Activated naive CD8-positive, alpha-beta T cell treated with anti-CD3 and anti-CD28 coated beads, Interleukin-2, amount 10 ng/mL, durations not matched to agents 7 days and 5 days (primary cell): ENCODE measurements around the gene VWA3B. TPM values are rescaled to one million over a fixed set of nuclear protein-coding genes. Genes with fewer than 3 reads are reported as not detected.

Experiments used
- ATAC-seq: fragments of 150-1000 bp; cut with Tn5 transposase; one replicate; pipeline ENCODE4 v1.10.0; 2021; ENCODE audit warnings: low read depth, moderate library complexity
- POLR2A ChIA-PET: fragments of 350-600 bp; sonication (Branson Sonifier 250); formaldehyde crosslinking; loops from one replicate; lab custom pipeline; 2021; ENCODE audit warnings: antibody characterized with exemption; lab: Charles Lee
- DNase-seq: peaks from one replicate; pipeline ENCODE4 v3.0.0; 2021
- H3K27ac Mint-ChIP-seq: one replicate; pipeline ENCODE4 v1.8.0; 2022; ENCODE audit warnings: mild to moderate bottlenecking, mixed read lengths
- H3K27me3 Mint-ChIP-seq: one replicate; pipeline ENCODE4 v1.8.0; 2022; ENCODE audit warnings: mild to moderate bottlenecking, moderate library complexity, mixed read lengths
- H3K36me3 Mint-ChIP-seq: one replicate; pipeline ENCODE4 v1.8.0; 2021; ENCODE audit warnings: mild to moderate bottlenecking, mixed read lengths
- H3K4me1 Mint-ChIP-seq: one replicate; pipeline ENCODE4 v1.8.0; 2021; ENCODE audit warnings: mixed read lengths
- H3K4me3 Mint-ChIP-seq: one replicate; pipeline ENCODE4 v1.8.0; 2022; ENCODE audit warnings: mild to moderate bottlenecking, moderate library complexity, mixed read lengths
- H3K9me3 Mint-ChIP-seq: one replicate; pipeline ENCODE4 v1.8.0; 2021; ENCODE audit warnings: mixed read lengths
- total RNA-seq, 2 experiments: library from RNA; stranded (reverse); gene quantifications; one replicate each; pipeline ENCODE4 v1.2.3, GENCODE V29; 2021

Gene VWA3B
- total RNA-seq, 2 experiments from 2014 or later = not detected

- no peaks in the 10 kb centered on the region for H3K4me1 Mint-ChIP-seq
- no peak for DNase-seq
- ATAC-seq = no peak
- H3K9me3 Mint-ChIP-seq = no peaks in the 10 kb centered on the region
- POLR2A ChIA-PET = no interaction called here
- H3K36me3 Mint-ChIP-seq = no peaks in the 10 kb centered on the region
- H3K27me3 Mint-ChIP-seq = peaks cover 4% of the 10 kb centered on the region
- H3K4me3 Mint-ChIP-seq = no peak overlapping the region
- H3K27ac Mint-ChIP-seq = no peak overlapping the region
These were observed 68.3 kb downstream of the VWA3B start for GRCh38 chr2:98155291-98155690.

- DNase-seq = no peak
- ATAC-seq = no peak
- POLR2A ChIA-PET = no interaction called here
- no peaks in the 10 kb centered on the region for H3K36me3 Mint-ChIP-seq
- no peaks in the 10 kb centered on the region for H3K4me1 Mint-ChIP-seq
- H3K27me3 Mint-ChIP-seq = peaks cover 4% of the 10 kb centered on the region
- no peak overlapping the region for H3K4me3 Mint-ChIP-seq
- H3K9me3 Mint-ChIP-seq = no peaks in the 10 kb centered on the region
- H3K27ac Mint-ChIP-seq = no peak overlapping the region
These were observed 68.7 kb downstream of the VWA3B start for GRCh38 chr2:98155716-98156115.

- DNase-seq = no peak
- no peaks in the 10 kb centered on the region for H3K9me3 Mint-ChIP-seq
These were observed 69.3 kb downstream of the VWA3B start for GRCh38 chr2:98156304-98156703.

GRCh38 chr2:98157557-98157956 is 70.6 kb downstream of the VWA3B start:
- Mint-ChIP-seq H3K27me3 (peaks cover 4% of the 10 kb centered on the region), H3K36me3 (no peaks in the 10 kb centered on the region), H3K9me3 (no peaks in the 10 kb centered on the region), H3K4me3 (no peak overlapping the region), H3K4me1 (no peaks in the 10 kb centered on the region), H3K27ac (no peak overlapping the region)
- POLR2A ChIA-PET = no interaction called here
- DNase-seq (no peak), ATAC-seq (no peak)

More at GRCh38 chr2:98156304-98156703, 69.3 kb downstream of the VWA3B start:
- POLR2A ChIA-PET = no interaction called here
- Mint-ChIP-seq H3K27me3 (peaks cover 4% of the 10 kb centered on the region), H3K27ac (no peak overlapping the region), H3K4me3 (no peak overlapping the region), H3K36me3 (no peaks in the 10 kb centered on the region), H3K4me1 (no peaks in the 10 kb centered on the region)
- no peak for ATAC-seq

GRCh38 chr2:98158305-98158704 is 71.3 kb downstream of the VWA3B start:
- Mint-ChIP-seq H3K36me3 (no peaks in the 10 kb centered on the region), H3K9me3 (no peaks in the 10 kb centered on the region), H3K27ac (no peak overlapping the region), H3K4me3 (no peak overlapping the region), H3K27me3 (peaks cover 4% of the 10 kb centered on the region), H3K4me1 (no peaks in the 10 kb centered on the region)
- POLR2A ChIA-PET = no interaction called here
- ATAC-seq (no peak), DNase-seq (no peak)

GRCh38 chr2:98160554-98160953 is 73.6 kb downstream of the VWA3B start:
- ATAC-seq = no peak
- DNase-seq = no peak
- H3K27me3 Mint-ChIP-seq = peaks cover 5% of the 10 kb centered on the region
- H3K4me1 Mint-ChIP-seq = no peaks in the 10 kb centered on the region
- POLR2A ChIA-PET = no interaction called here
- H3K4me3 Mint-ChIP-seq = no peak overlapping the region
- no peaks in the 10 kb centered on the region for H3K9me3 Mint-ChIP-seq
- no peak overlapping the region for H3K27ac Mint-ChIP-seq
- H3K36me3 Mint-ChIP-seq = no peaks in the 10 kb centered on the region

- Mint-ChIP-seq H3K4me1 (no peaks in the 10 kb centered on the region), H3K4me3 (no peak overlapping the region), H3K9me3 (no peaks in the 10 kb centered on the region), H3K27me3 (peaks cover 4% of the 10 kb centered on the region), H3K27ac (no peak overlapping the region), H3K36me3 (no peaks in the 10 kb centered on the region)
- DNase-seq (no peak), ATAC-seq (no peak)
- POLR2A ChIA-PET = no interaction called here
These were observed 74.2 kb downstream of the VWA3B start for GRCh38 chr2:98161186-98161585.

- Mint-ChIP-seq H3K9me3 (no peaks in the 10 kb centered on the region), H3K4me3 (no peak overlapping the region), H3K4me1 (no peaks in the 10 kb centered on the region), H3K27me3 (peaks cover 10% of the 10 kb centered on the region), H3K36me3 (no peaks in the 10 kb centered on the region), H3K27ac (no peak overlapping the region)
- ATAC-seq = no peak
- POLR2A ChIA-PET = no interaction called here
- DNase-seq = no peak
These were observed 77.3 kb downstream of the VWA3B start for GRCh38 chr2:98164256-98164655.

GRCh38 chr2:98165516-98166071 is 78.6 kb downstream of the VWA3B start:
- DNase-seq (no peak), ATAC-seq (no peak)
- Mint-ChIP-seq H3K4me3 (no peak overlapping the region), H3K9me3 (no peaks in the 10 kb centered on the region), H3K36me3 (no peaks in the 10 kb centered on the region), H3K27me3 (peaks cover 13% of the 10 kb centered on the region), H3K27ac (no peak overlapping the region), H3K4me1 (no peaks in the 10 kb centered on the region)
- POLR2A ChIA-PET = no interaction called here

GRCh38 chr2:98167916-98168315 is 80.9 kb downstream of the VWA3B start:
- Mint-ChIP-seq H3K4me1 (no peaks in the 10 kb centered on the region), H3K27ac (no peak overlapping the region), H3K9me3 (no peaks in the 10 kb centered on the region), H3K27me3 (peaks cover 20% of the 10 kb centered on the region), H3K36me3 (no peaks in the 10 kb centered on the region), H3K4me3 (no peak overlapping the region)
- DNase-seq (no peak), ATAC-seq (no peak)
- POLR2A ChIA-PET = no interaction called here

GRCh38 chr2:98170076-98170475 is 83.1 kb downstream of the VWA3B start:
- no peaks in the 10 kb centered on the region for H3K9me3 Mint-ChIP-seq
- POLR2A ChIA-PET = no interaction called here
- H3K27ac Mint-ChIP-seq = no peak overlapping the region
- no peaks in the 10 kb centered on the region for H3K4me1 Mint-ChIP-seq
- no peaks in the 10 kb centered on the region for H3K36me3 Mint-ChIP-seq
- H3K27me3 Mint-ChIP-seq = peaks cover 30% of the 10 kb centered on the region
- H3K4me3 Mint-ChIP-seq = no peak overlapping the region
- DNase-seq (no peak), ATAC-seq (no peak)

- no peaks in the 10 kb centered on the region for H3K36me3 Mint-ChIP-seq
- H3K27me3 Mint-ChIP-seq = peaks cover 47% of the 10 kb centered on the region
These were observed 85.3 kb downstream of the VWA3B start for GRCh38 chr2:98172150-98172765.

GRCh38 chr2:98172951-98173350 is 86.0 kb downstream of the VWA3B start:
- ATAC-seq = no peak
- H3K27me3 Mint-ChIP-seq = peaks cover 53% of the 10 kb centered on the region
- H3K4me1 Mint-ChIP-seq = peaks cover 3% of the 10 kb centered on the region
- POLR2A ChIA-PET = interaction anchor here (0.6 kb wide), 1 partner anchor 355 kb away, joined by 3 read pairs; no protein-coding TSS in a partner anchor
- no peak overlapping the region for H3K27ac Mint-ChIP-seq
- H3K36me3 Mint-ChIP-seq = no peaks in the 10 kb centered on the region
- no peak overlapping the region for H3K4me3 Mint-ChIP-seq
- no peaks in the 10 kb centered on the region for H3K9me3 Mint-ChIP-seq
- no peak for DNase-seq

More at GRCh38 chr2:98172150-98172765, 85.3 kb downstream of the VWA3B start:
- Mint-ChIP-seq H3K4me1 (peaks cover 3% of the 10 kb centered on the region), H3K4me3 (no peak overlapping the region), H3K9me3 (no peaks in the 10 kb centered on the region), H3K27ac (no peak overlapping the region)
- POLR2A ChIA-PET = no interaction called here
- ATAC-seq (no peak), DNase-seq (no peak)

- ATAC-seq = peak; percentile 50
- POLR2A ChIA-PET = no interaction called here
- H3K4me1 Mint-ChIP-seq = peaks cover 3% of the 10 kb centered on the region
- peaks cover 62% of the 10 kb centered on the region for H3K27me3 Mint-ChIP-seq
- H3K9me3 Mint-ChIP-seq = no peaks in the 10 kb centered on the region
- H3K27ac Mint-ChIP-seq = no peak overlapping the region
- DNase-seq = no peak
- no peak overlapping the region for H3K4me3 Mint-ChIP-seq
- no peaks in the 10 kb centered on the region for H3K36me3 Mint-ChIP-seq
These were observed 88.8 kb downstream of the VWA3B start for GRCh38 chr2:98175811-98176210.
